ENCODE measurements around the gene FOXP1. TPM values are rescaled to one million over a fixed set of nuclear protein-coding genes. Genes with fewer than 3 reads are reported as not detected.

The FOXP1 gene
- total and polyA plus RNA-seq, 2 of the 8 experiments (the other 6 are each of a cell fraction or from before 2014, with no cell fraction given), result 13.9 to 25.4 TPM

- 82% methylated on average over 6 of the region's 6 CpGs; no CpG with 5 or more reads in 1 of the 2 experiments for WGBS, 2 experiments (ENCODE audit: extremely low coverage in 1 of 2, insufficient coverage in 1 of 2, insufficient read length in 1 of 2, insufficient replicate concordance in 2 of 2, low coverage in 1 of 2, low lambda C conversion rate in 2 of 2, missing lambda C conversion rate in 1 of 2)
- no peaks in the 10 kb centered on the region; the same call in 1 of the 2 replicates for H3K23me2 ChIP-seq (ENCODE audit: low read depth, low read length)
- no peak overlapping the region for H3K14ac ChIP-seq (ENCODE audit: insufficient read length)
- ChIA-PET POLR2A (ENCODE audit: partially characterized antibody) (no interaction called here), CTCF (ENCODE audit: partially characterized antibody) (interaction anchor here (1.3 to 1.4 kb wide), 2 partner anchors 13 to 27 kb away, joined by 3 to 6 read pairs; no protein-coding TSS in a partner anchor)
- H3K4me3 ChIP-seq (ENCODE audit: extremely low read depth in 1 of 4, insufficient read depth in 2 of 4, low read depth in 3 of 4, low read length in 4 of 4), result no peak overlapping the region
- no peak overlapping the region for H2BK5ac ChIP-seq (ENCODE audit: low read depth, low read length)
- no peaks in the 10 kb centered on the region for H4K20me1 ChIP-seq (replicated peaks in 1 of 2; ENCODE audit: control insufficient read depth in 1 of 2, insufficient read depth in 2 of 2, low read length in 2 of 2)
- no peak overlapping the region for H2BK120ac ChIP-seq (replicated peaks; ENCODE audit: low read depth, low read length)
- no peak overlapping the region for H3K56ac ChIP-seq (replicated peaks; ENCODE audit: insufficient read length, low read depth, low read length)
- peaks cover 0 to 8% of the 10 kb centered on the region in 2 experiments; a peak in 2 of 4 replicates for H3K79me2 ChIP-seq (ENCODE audit: control insufficient read depth in 1 of 2, insufficient read depth in 2 of 2, low read length in 2 of 2)
- H3K36me3 ChIP-seq (ENCODE audit: control insufficient read depth in 2 of 4, insufficient read depth in 4 of 4, low read length in 3 of 4), result no peaks in the 10 kb centered on the region; a peak in 1 of 8 replicates
- no peak for TF ChIP-seq BRCA1 (IDR thresholded peaks at IDR 0.05; ENCODE audit: low read depth, low read length)
- TF ChIP-seq POLR2A (IDR thresholded peaks at IDR 0.05; ENCODE audit: control extremely low read depth in 1 of 2, low read depth in 2 of 2, low read length in 2 of 2), result no peak
- no peak for TF ChIP-seq BCL11A (IDR thresholded peaks at IDR 0.05; ENCODE audit: low read depth in 2 of 2, low read length in 2 of 2)
- no peak for TF ChIP-seq E2F6 (IDR thresholded peaks at IDR 0.05)
- TF ChIP-seq RNF2 (IDR thresholded peaks at IDR 0.05; ENCODE audit: borderline replicate concordance, low read depth, low read length, missing control alignments, poor library complexity, severe bottlenecking), result no peak
- no peak for TF ChIP-seq NANOG (IDR thresholded peaks at IDR 0.05; ENCODE audit: insufficient read depth, low read depth, low read length, poor library complexity, severe bottlenecking)
- no peak for TF ChIP-seq MAX (IDR thresholded peaks at IDR 0.05)
- H2AFZ ChIP-seq (ENCODE audit: low read length), result no peak overlapping the region
- peak overlapping the region in 1 of 2 experiments; percentile 68; a peak in 1 of 4 replicates for H3K4me2 ChIP-seq (ENCODE audit: insufficient read depth in 1 of 2, low read depth in 2 of 2, low read length in 2 of 2)
- no peak overlapping the region for H2BK12ac ChIP-seq (ENCODE audit: low read depth, low read length)
- no peak for FAIRE-seq
- peaks cover 8 to 39% (median 24%) of the 10 kb centered on the region in 4 experiments for H3K4me1 ChIP-seq (replicated peaks in 1 of 4; ENCODE audit: control insufficient read depth in 3 of 4, insufficient read depth in 4 of 4, low read length in 3 of 4)
- H2BK15ac ChIP-seq (ENCODE audit: low read length), result no peak overlapping the region; the same call in 1 of the 2 replicates
- H3K9ac ChIP-seq (replicated peaks in 1 of 4; ENCODE audit: extremely low read depth in 1 of 4, low read depth in 3 of 4, low read length in 3 of 4), result peak overlapping the region in 1 of 4 experiments; percentile 8; a peak in 1 of 7 replicates
- no peaks in the 10 kb centered on the region; a peak in 1 of 7 replicates for H3K27me3 ChIP-seq (replicated peaks in 1 of 4; ENCODE audit: control insufficient read depth in 3 of 4, extremely low read depth in 1 of 4, insufficient read depth in 3 of 4, low read length in 3 of 4)
- no peak overlapping the region for H3K27ac ChIP-seq (ENCODE audit: low read depth, low read length)
- no peak overlapping the region for H2BK20ac ChIP-seq (ENCODE audit: low read length)
- no peak overlapping the region for H3K23ac ChIP-seq (ENCODE audit: insufficient read length)
- no peak overlapping the region for H4K5ac ChIP-seq (ENCODE audit: insufficient read length, low read depth, low read length)
- no peaks in the 10 kb centered on the region for H3K9me3 ChIP-seq (ENCODE audit: insufficient read depth in 2 of 2, low read depth in 1 of 2, low read length in 1 of 2)
- H3K18ac ChIP-seq (ENCODE audit: extremely low read depth, low read length), result no peak overlapping the region
- no peak overlapping the region for H2AK5ac ChIP-seq (ENCODE audit: low read depth, low read length)
- no peak overlapping the region for H3K4ac ChIP-seq (replicated peaks; ENCODE audit: insufficient read length, low read depth, low read length)
- no peak overlapping the region for H4K91ac ChIP-seq (replicated peaks; ENCODE audit: insufficient read length, low read length)
- H3K79me1 ChIP-seq (ENCODE audit: low read depth, low read length), result peaks cover 2% of the 10 kb centered on the region; the same call in 1 of the 2 replicates
- no peak for DNase-seq (ENCODE audit: low read depth in 1 of 2, low spot score in 2 of 2)
- no peak overlapping the region for H4K8ac ChIP-seq (ENCODE audit: extremely low read depth, insufficient read depth, low read length)
Measured at GRCh38 chr3:71128961-71129360, 454.6 kb downstream of the FOXP1 start.

All from H1 (cell line).